Measurements from ENCODE around the gene SPDEF.

GRCh38 chr6:34510299-34510698 lies 45.8 kb downstream of the SPDEF start:
- TF ChIP-seq RFX5 (IDR thresholded peaks at IDR 0.05; ENCODE audit: low read depth, low read length) (no peak), ZNF350 (CRISPR knock-in tag; IDR thresholded peaks at IDR 0.05; ENCODE audit: borderline replicate concordance, low read depth) (no peak), FOXK1 (CRISPR knock-in tag; IDR thresholded peaks at IDR 0.05; ENCODE audit: borderline replicate concordance, low read depth) (no peak)

All from HepG2 (cell line).